ENCODE measurements around the gene BAIAP2L2.

- no peak for TF ChIP-seq POLR2A (IDR thresholded peaks at IDR 0.05)
- TF ChIP-seq CTCF (IDR thresholded peaks at IDR 0.05), result no peak
- no peak for TF ChIP-seq EP300 (IDR thresholded peaks at IDR 0.05)
Observed at GRCh38 chr22:38155703-38156102, 45.2 kb upstream of the BAIAP2L2 start.
